Muscle of leg (tissue), 11 donors: Measurements from ENCODE around the gene MOV10L1. TPM values are rescaled to one million over a fixed set of nuclear protein-coding genes. Genes with fewer than 3 reads are reported as not detected.

ENCODE experiments used
- DNase-seq: peaks from one replicate; pipeline ENCODE4 v3.0.0; 2013
- H3K27ac ChIP-seq: one replicate; pipeline ENCODE4 v1.5.1; 2013; ENCODE audit warnings: mild to moderate bottlenecking, low read length, control low read depth
- H3K27me3 ChIP-seq: one replicate; pipeline ENCODE4 v1.6.1; 2013; ENCODE audit warnings: low read length; ENCODE audit not compliant: control insufficient read depth, insufficient read depth
- H3K36me3 ChIP-seq: one replicate; pipeline ENCODE4 v1.6.1; 2013; ENCODE audit warnings: low read length; ENCODE audit not compliant: control insufficient read depth, insufficient read depth
- H3K4me1 ChIP-seq: one replicate; pipeline ENCODE4 v1.6.1; 2013; ENCODE audit warnings: low read length; ENCODE audit not compliant: control insufficient read depth, insufficient read depth
- H3K4me3 ChIP-seq: one replicate; pipeline ENCODE4 v1.5.1; 2013; ENCODE audit warnings: low read length, control low read depth
- H3K9me3 ChIP-seq: replicated peaks from 2 replicates; pipeline ENCODE4 v1.6.1; 2013; ENCODE audit warnings: low read depth, low read length; ENCODE audit not compliant: control insufficient read depth
- WGBS: methylation state at CpG from one replicate; pipeline ENCODE4 v1.1.5; 2013; ENCODE audit warnings: missing lambda C conversion rate; ENCODE audit not compliant: insufficient coverage; 5-methylcytosine and 5-hydroxymethylcytosine counted together
- polyA plus RNA-seq, 8 donors: library from polyadenylated mRNA; unstranded; fragments of 120-200 nt; gene quantifications; one replicate each; pipeline versions ENCODE4 v1.2.1 to v1.2.3, GENCODE V29; 2013; ENCODE audit warnings: inconsistent platforms in 1 of 8, low replicate concordance in 1 of 8; ENCODE audit not compliant: insufficient read length in 8 of 8, insufficient read depth in 1 of 8
- total RNA-seq: library from RNA; stranded (reverse); fragments of 120-200 nt; gene quantifications from one replicate; pipeline ENCODE4 v1.2.4, GENCODE V29; 2013

MOV10L1 gene
- total and polyA plus RNA-seq, 9 donors, result 0.08 to 0.50 (median 0.23) TPM

DNA sequence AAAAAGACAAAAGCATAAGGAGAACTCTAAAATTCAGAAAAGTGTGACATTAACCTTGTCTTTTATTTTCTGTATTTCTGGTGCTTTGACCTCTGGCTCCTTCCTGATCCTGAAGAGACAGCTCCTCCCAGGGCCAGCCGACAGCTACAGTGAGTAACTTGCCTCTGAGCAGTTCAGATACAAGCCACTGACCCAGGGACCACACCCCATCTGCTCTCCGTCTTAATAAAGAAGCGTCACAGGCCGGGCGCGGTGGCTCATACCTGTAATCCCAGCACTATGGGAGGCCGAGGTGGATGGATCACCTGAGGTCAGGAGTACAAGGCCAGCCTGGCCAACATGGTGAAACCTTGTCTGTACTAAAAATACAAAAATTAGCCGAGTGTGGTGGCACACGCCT, 11.0 kb upstream of the MOV10L1 start:
- Histone ChIP-seq H3K27ac (no peak overlapping the region), H3K4me1 (peaks cover 2% of the 10 kb centered on the region), H3K36me3 (no peaks in the 10 kb centered on the region), H3K4me3 (no peak overlapping the region), H3K27me3 (no peaks in the 10 kb centered on the region), H3K9me3 (no peaks in the 10 kb centered on the region)
- WGBS, result 63% methylated on average over 2 of the region's 9 CpGs
- no peak for DNase-seq

DNA sequence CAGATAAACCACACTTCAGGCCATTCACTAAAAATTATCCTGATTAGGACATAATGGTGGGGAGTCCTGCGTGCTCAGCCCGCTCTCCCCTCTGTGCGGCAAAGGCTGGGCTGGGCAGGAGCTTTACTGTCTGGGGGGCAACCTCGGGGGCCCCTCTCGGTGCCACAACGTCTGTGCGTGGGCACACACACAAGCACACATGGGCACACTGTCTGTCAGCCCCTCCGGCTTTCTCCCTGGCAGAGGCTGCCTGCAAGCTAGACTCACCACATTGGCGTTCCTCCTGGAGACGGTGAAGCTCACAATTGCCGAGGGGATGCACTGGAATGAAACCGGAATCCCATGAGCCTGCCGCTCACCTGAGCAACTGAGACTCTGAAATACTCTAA, 9.7 kb upstream of the MOV10L1 start:
- DNase-seq, result no peak
- H3K27ac ChIP-seq, result no peak overlapping the region
- no peak overlapping the region for H3K4me3 ChIP-seq
- no peaks in the 10 kb centered on the region for H3K36me3 ChIP-seq
- H3K9me3 ChIP-seq, result no peaks in the 10 kb centered on the region
- H3K4me1 ChIP-seq, result peaks cover 4% of the 10 kb centered on the region
- WGBS, result 70% methylated on average over 10 of the region's 13 CpGs
- peaks cover 2% of the 10 kb centered on the region for H3K27me3 ChIP-seq

DNA sequence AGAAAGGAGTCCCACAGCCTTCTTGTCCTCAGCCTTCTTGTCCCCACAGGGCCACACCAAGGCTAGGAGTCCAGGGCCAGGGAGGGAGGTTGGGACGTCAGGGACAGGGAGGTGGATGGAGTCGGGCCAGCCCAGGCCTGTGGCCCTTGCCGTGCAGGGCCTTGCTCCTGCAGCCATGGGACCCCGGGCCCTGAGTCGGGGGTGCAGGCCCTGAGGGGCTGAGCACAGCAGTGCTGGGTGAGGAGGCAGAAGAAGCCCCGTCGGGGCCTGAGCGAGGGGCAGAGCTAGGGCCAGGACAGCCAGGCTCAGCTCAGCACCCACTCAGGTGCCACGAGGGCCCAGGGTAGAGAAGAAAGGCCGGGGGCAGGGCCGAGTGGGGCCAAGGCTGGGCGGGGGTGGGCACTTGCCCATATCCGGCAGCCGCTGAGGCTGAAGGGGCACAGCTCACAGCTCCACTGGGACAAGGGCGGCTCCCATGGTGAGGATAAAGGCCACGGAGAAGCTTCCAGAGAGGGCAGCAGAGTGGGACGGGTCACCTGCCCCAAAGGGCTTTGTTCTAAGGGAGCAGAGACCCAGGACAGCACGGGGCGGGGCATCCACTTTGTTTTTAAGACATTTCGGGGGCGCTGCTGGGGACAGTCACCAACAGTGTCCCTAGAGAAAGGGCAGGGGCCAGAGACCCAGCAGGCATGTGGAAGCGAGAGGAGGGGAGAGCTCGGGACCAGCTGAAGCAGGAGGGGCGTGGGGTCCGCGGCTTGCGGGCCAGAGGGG, 8.2 kb upstream of the MOV10L1 start:
- peaks cover 4% of the 10 kb centered on the region for H3K4me1 ChIP-seq
- DNase-seq, result no peak
- H3K4me3 ChIP-seq, result no peak overlapping the region
- no peak overlapping the region for H3K27ac ChIP-seq
- H3K9me3 ChIP-seq, result no peaks in the 10 kb centered on the region
- 91% methylated on average over 25 of the region's 27 CpGs for WGBS
- no peaks in the 10 kb centered on the region for H3K36me3 ChIP-seq
- peaks cover 9% of the 10 kb centered on the region for H3K27me3 ChIP-seq

DNA sequence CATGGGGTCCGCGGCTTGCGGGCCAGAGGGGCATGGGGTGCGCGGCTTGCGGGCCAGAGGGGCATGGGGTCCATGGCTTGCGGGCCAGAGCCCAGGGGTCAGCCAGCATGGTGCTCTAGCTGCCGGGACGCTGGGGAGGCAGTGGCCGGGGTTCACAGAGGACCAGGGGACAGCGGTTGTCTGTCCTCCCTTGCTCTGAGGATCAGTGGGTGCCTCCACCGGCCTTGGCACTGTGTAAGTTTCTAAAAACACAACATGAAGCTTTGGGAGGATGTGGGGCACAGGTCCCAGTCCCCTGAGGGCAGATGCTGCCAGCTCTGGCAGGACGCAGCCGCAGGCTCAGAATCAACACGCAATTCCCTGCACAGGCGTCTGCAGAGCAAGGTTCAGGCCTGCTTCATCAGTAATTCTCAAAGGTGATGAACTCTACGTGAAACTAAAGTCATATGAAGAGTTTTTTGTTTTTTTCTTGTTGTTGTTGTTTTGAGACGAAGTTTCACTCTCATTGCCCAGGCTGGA, 7.5 kb upstream of the MOV10L1 start:
- Histone ChIP-seq H3K4me3 (no peak overlapping the region), H3K27me3 (peaks cover 9% of the 10 kb centered on the region)

DNA sequence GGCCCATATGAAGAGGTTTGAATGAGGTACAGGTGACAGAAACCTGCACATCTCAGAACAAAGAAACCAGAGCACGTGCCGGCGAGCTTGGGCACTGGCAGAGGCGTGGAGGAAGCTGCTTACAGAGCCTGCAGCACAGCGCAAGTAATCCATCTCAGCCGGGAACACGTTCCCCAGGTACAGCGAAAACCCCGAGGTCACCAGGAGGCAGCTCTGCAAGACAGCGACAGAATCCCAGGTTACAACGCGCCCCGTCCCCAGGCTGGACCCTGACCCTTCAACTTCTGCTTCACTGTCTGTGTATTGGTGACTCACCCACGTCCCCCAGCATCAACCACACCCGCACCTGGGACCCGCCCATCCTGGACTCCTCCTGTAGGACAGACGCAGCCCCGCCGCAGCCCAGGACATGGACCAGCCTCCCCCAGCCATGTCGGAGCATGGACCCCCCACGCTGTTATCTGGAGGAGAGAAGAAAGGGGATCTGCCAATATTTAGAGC, 6.8 kb upstream of the MOV10L1 start:
- no peak for DNase-seq
- 87% methylated on average over 13 of the region's 21 CpGs for WGBS
- H3K9me3 ChIP-seq, result peaks cover 2% of the 10 kb centered on the region

More for the DNA sequence above, 7.5 kb upstream of the MOV10L1 start:
- Histone ChIP-seq H3K27ac (no peak overlapping the region), H3K36me3 (no peaks in the 10 kb centered on the region), H3K9me3 (peaks cover under 1% of the 10 kb centered on the region), H3K4me1 (peaks cover 4% of the 10 kb centered on the region)
- no peak for DNase-seq
- WGBS, result 86% methylated on average over 14 of the region's 18 CpGs

DNA sequence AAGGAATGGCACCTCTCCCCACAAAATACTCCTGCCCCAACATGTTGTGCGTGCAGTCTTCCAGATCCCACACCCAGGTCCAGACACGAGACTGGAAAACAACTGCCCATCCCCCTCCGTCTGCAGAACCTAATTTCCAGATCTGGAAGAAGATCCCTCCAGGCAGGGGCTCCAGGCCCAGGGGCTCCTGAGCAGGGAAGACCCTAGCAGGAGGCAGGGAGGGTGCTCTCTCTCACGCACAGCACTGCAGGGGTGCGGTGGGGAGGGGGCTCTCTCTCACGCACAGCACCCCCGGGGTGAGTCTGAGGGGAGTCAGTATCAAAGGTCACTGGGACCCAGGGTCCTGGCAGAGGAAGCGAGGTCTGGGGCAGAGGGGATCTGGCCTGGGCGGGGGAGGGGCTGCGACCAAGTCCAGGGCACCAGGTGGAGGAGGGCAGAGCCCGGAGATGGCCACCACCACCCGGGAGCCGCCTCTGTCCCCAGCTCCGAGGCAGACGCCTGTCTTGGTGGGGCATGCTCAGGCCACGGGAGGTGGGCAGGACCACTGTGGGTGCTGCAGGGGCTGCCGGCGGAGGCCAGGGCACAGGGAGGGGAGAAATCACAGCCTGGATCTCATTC, 6.2 kb upstream of the MOV10L1 start:
- H3K4me3 ChIP-seq, result no peak overlapping the region
- DNase-seq, result no peak
- H3K27ac ChIP-seq, result no peak overlapping the region
- peaks cover 2% of the 10 kb centered on the region for H3K9me3 ChIP-seq
- H3K27me3 ChIP-seq, result peaks cover 9% of the 10 kb centered on the region
- peaks cover 4% of the 10 kb centered on the region for H3K4me1 ChIP-seq
- 72% methylated on average over 16 of the region's 18 CpGs for WGBS
- no peaks in the 10 kb centered on the region for H3K36me3 ChIP-seq

More for the DNA sequence above, 6.8 kb upstream of the MOV10L1 start:
- Histone ChIP-seq H3K27ac (no peak overlapping the region), H3K4me3 (no peak overlapping the region), H3K27me3 (peaks cover 9% of the 10 kb centered on the region), H3K4me1 (peaks cover 4% of the 10 kb centered on the region), H3K36me3 (no peaks in the 10 kb centered on the region)

DNA sequence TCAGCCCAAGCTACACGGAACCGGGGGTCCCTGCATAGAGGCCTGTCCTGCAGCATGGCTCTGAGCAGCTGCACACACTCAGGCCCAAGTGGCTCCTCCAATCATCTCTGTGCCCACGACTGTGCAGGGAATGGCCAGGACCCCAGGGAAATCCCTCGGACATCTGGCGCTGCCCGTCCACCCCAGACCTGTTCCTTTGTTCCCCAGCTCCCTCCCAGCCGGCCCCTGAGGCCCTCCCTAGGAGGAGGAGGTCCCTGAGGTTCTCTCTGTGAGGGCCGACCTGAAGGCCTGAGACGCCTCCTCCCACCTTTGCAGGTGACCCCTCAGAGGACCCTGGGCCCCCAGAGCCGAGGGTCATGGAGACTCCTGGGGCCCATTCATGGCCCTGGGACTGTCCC, 5.7 kb upstream of the MOV10L1 start:
- H3K27me3 ChIP-seq, result peaks cover 9% of the 10 kb centered on the region
- H3K4me1 ChIP-seq, result peaks cover 4% of the 10 kb centered on the region
- H3K4me3 ChIP-seq, result no peak overlapping the region
- H3K36me3 ChIP-seq, result no peaks in the 10 kb centered on the region
- peaks cover 2% of the 10 kb centered on the region for H3K9me3 ChIP-seq
- WGBS, result 36% methylated on average over 7 of the region's 10 CpGs
- H3K27ac ChIP-seq, result no peak overlapping the region
- DNase-seq, result no peak

DNA sequence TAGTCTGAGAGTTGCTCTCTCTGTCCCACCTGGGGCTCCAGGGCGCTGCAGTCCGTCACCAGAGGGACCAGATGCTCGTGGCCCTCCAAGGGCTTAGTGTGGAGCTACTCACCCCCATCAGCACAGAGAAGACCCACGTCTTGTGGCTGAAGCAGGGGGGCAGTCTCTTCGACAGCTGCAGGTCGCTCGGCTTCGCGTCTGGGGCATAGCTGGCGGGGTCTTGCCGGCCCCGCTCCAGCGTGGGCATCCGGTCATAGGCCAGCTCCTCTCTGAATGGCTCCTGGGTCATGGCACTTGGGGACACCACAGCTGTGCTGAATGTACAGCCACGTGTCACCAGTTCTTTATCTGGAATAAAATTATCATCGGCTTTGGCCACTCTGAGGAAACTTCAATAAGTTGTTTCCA, 5.2 kb upstream of the MOV10L1 start:
- H3K27me3 ChIP-seq, result peaks cover 9% of the 10 kb centered on the region
- H3K27ac ChIP-seq, result no peak overlapping the region
- 69% methylated on average over 6 of the region's 16 CpGs for WGBS
- peaks cover 4% of the 10 kb centered on the region for H3K4me1 ChIP-seq
- no peak overlapping the region for H3K4me3 ChIP-seq
- no peaks in the 10 kb centered on the region for H3K36me3 ChIP-seq
- H3K9me3 ChIP-seq, result peaks cover 2% of the 10 kb centered on the region
- no peak for DNase-seq

DNA sequence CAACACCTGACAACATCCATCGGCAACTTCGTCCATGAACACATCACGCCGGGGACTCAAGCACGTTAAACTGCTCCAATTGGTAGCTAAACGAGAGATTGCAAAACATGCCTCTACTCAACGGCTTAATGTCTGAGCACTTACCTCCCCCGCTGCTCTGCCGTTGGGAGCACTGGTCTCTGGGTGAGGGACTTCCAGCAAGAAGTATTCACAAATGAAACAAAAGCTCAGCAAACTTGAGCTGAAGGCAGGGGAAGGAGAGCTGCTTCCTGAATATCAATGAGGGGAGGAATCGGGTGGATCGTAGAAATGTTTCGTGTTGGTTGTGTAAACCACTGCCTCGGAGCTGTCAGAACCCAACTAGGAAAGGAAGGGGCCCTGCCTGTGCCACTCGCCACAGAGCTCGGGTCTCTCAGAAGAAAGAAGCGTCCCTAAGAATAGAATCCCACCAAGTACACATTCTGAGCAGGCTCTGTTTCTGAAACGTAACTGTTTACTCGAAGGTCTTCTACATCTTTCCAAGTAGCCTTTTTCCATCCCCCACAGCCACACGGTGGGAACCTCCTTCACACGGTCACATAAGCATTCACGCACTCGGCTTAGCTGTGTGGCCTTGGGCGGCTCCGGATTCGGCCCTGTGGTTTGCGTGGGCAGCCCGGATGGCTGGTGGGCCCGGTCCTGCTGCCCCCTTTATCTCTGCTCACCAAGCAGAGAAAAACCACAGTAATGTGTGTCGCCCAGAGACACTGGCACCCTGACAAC, 4.4 kb upstream of the MOV10L1 start, which contains the start of gene MLC1:
MLC1 (minus strand) TSS at position 216 of the 762 bp plus-strand sequence. CDS start 524 bp downstream, outside the sequence.
- WGBS, result 57% methylated on average over 26 of the region's 29 CpGs
- H3K9me3 ChIP-seq, result peaks cover 2% of the 10 kb centered on the region
- no peaks in the 10 kb centered on the region for H3K36me3 ChIP-seq
- no peak for DNase-seq
- H3K27me3 ChIP-seq, result peaks cover 12% of the 10 kb centered on the region
- no peak within 1 kb of the TSS for H3K27ac ChIP-seq
- peaks cover 4% of the 10 kb centered on the region for H3K4me1 ChIP-seq
- no peak within 1 kb of the TSS for H3K4me3 ChIP-seq

DNA sequence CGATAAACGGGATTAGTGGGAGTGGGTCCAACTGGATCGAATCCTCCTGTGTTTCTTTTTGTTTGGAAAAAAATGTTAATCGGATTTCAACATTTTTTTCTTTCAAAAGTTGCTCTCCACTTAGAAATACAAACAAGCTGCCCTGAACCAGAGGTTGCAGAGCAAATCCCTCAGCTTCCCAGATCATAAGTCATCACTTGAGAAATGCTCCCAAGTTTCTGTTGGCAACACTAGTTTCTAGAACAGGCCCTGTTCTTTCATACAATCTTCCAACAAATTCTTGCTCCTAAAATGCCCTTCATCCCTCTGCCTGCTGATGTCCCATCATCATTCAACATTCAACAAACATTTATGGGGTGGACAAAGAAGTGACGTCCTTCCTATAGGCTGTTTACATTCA, 3.3 kb upstream of the MOV10L1 start:
- H3K36me3 ChIP-seq, result no peaks in the 10 kb centered on the region
- DNase-seq, result no peak
- no peak overlapping the region for H3K27ac ChIP-seq
- H3K4me1 ChIP-seq, result peaks cover 4% of the 10 kb centered on the region
- peaks cover 18% of the 10 kb centered on the region for H3K27me3 ChIP-seq
- H3K9me3 ChIP-seq, result peaks cover 2% of the 10 kb centered on the region
- H3K4me3 ChIP-seq, result no peak overlapping the region
- no CpG with 5 or more reads among the region's 5 CpGs for WGBS
